NCI-H2196 treated with DMSO at 0.1 percent for 48 hours (cell line): ENCODE results near the gene TNFSF13B.

ENCODE experiments used
- DNase-seq: peaks from one replicate; lab custom pipeline; 2025; ENCODE audit not compliant: unreplicated experiment; lab: John Stamatoyannopoulos, UW

The TNFSF13B gene

GRCh38 chr13:108345016-108345415 is 75.5 kb downstream of the TNFSF13B start:
- DNase-seq = no peak

- DNase-seq = no peak
Observed at GRCh38 chr13:108346376-108346775, 76.9 kb downstream of the TNFSF13B start.

GRCh38 chr13:108349269-108349668 is 79.8 kb downstream of the TNFSF13B start:
- no peak for DNase-seq

GRCh38 chr13:108350579-108350978 is 81.1 kb downstream of the TNFSF13B start:
- no peak for DNase-seq

GRCh38 chr13:108352599-108352998 is 83.1 kb downstream of the TNFSF13B start:
- DNase-seq = no peak

- DNase-seq = no peak
Observed at GRCh38 chr13:108357228-108357627, 87.7 kb downstream of the TNFSF13B start.
